ENCODE results near the gene SLIT3.
A peak's percentile ranks its signal among the peaks of the same experiment; 100 is the strongest.

Gene SLIT3

GRCh38 chr5:168674893-168675482, 626.0 kb downstream of the SLIT3 start:
- H3K4me3 ChIP-seq (ENCODE audit: low read depth, low read length): no peak overlapping the region
- no peak for TF ChIP-seq CTCF (IDR thresholded peaks at IDR 0.05; ENCODE audit: control insufficient read depth, extremely low read depth, insufficient read depth)
- no peak for DNase-seq (ENCODE audit: low read depth)

GRCh38 chr5:168672888-168673287, 628.1 kb downstream of the SLIT3 start:
- no peak for TF ChIP-seq CTCF (IDR thresholded peaks at IDR 0.05; ENCODE audit: control insufficient read depth, extremely low read depth, insufficient read depth)
- no peak overlapping the region for H3K4me3 ChIP-seq (ENCODE audit: low read depth, low read length)
- no peak for DNase-seq (ENCODE audit: low read depth)

- TF ChIP-seq CTCF (IDR thresholded peaks at IDR 0.05; ENCODE audit: control insufficient read depth, extremely low read depth, insufficient read depth): no peak
- no peak overlapping the region for H3K4me3 ChIP-seq (ENCODE audit: low read depth, low read length)
- DNase-seq (ENCODE audit: low read depth): no peak
Observed at GRCh38 chr5:168672016-168672415, 628.9 kb downstream of the SLIT3 start.

GRCh38 chr5:168670881-168671575, 629.9 kb downstream of the SLIT3 start:
- TF ChIP-seq CTCF (IDR thresholded peaks at IDR 0.05; ENCODE audit: control insufficient read depth, extremely low read depth, insufficient read depth): no peak
- no peak for DNase-seq (ENCODE audit: low read depth)

GRCh38 chr5:168669668-168670378, 631.1 kb downstream of the SLIT3 start:
- peak; percentile 22; the same call in 1 of the 2 replicates for TF ChIP-seq CTCF (IDR thresholded peaks at IDR 0.05; ENCODE audit: control insufficient read depth, extremely low read depth, insufficient read depth)

More at GRCh38 chr5:168670881-168671575, 629.9 kb downstream of the SLIT3 start:
- H3K4me3 ChIP-seq (ENCODE audit: low read depth, low read length): no peak overlapping the region

GRCh38 chr5:168669156-168669555, 631.8 kb downstream of the SLIT3 start:
- no peak for DNase-seq (ENCODE audit: low read depth)
- H3K4me3 ChIP-seq (ENCODE audit: low read depth, low read length): no peak overlapping the region
- no peak for TF ChIP-seq CTCF (IDR thresholded peaks at IDR 0.05; ENCODE audit: control insufficient read depth, extremely low read depth, insufficient read depth)

More at GRCh38 chr5:168669668-168670378, 631.1 kb downstream of the SLIT3 start:
- DNase-seq (ENCODE audit: low read depth): no peak
- H3K4me3 ChIP-seq (ENCODE audit: low read depth, low read length): no peak overlapping the region
